ENCODE measurements around the gene RMC1.

RMC1 gene

GRCh38 chr18:23532848-23533247 is 29.5 kb downstream of the RMC1 start:
- H3K4me2 ChIP-seq (ENCODE audit: low read length): no peak overlapping the region
- H2BK12ac ChIP-seq (ENCODE audit: low read length): no peak overlapping the region
- H3K27me3 ChIP-seq (ENCODE audit: insufficient read depth, low read length): no peaks in the 10 kb centered on the region
- H3K79me1 ChIP-seq (ENCODE audit: low read length): peaks cover 7% of the 10 kb centered on the region
- no peak overlapping the region for H4K91ac ChIP-seq (ENCODE audit: low read depth, low read length)
- H2BK120ac ChIP-seq (ENCODE audit: insufficient read depth, low read length, poor library complexity): no peak overlapping the region
- no peak overlapping the region for H3K23ac ChIP-seq (ENCODE audit: low read length)
- H3K18ac ChIP-seq (ENCODE audit: low read length): no peak overlapping the region
- no peak overlapping the region for H4K8ac ChIP-seq (ENCODE audit: low read depth, low read length)
- H3K79me2 ChIP-seq (ENCODE audit: control insufficient read depth, insufficient read depth, low read length, poor library complexity): no peaks in the 10 kb centered on the region
- no peak overlapping the region for H2BK5ac ChIP-seq (ENCODE audit: low read depth, low read length, poor library complexity)
- H3K36me3 ChIP-seq (ENCODE audit: control insufficient read depth in 1 of 2, insufficient read depth in 2 of 2, low read length in 2 of 2): peaks cover 53 to 68% of the 10 kb centered on the region in 2 experiments
- no peak overlapping the region for H4K12ac ChIP-seq (ENCODE audit: low read depth, low read length)
- H3K27ac ChIP-seq (ENCODE audit: low read depth, low read length): no peak overlapping the region
- no peak overlapping the region for H3K9ac ChIP-seq (ENCODE audit: low read length)
- no peak for DNase-seq
- H3K14ac ChIP-seq (ENCODE audit: low read length): no peak overlapping the region
- H2AFZ ChIP-seq (ENCODE audit: insufficient read depth, low read length, poor library complexity): no peak overlapping the region
- H3K4me3 ChIP-seq (ENCODE audit: low read depth, low read length): no peak overlapping the region
- no peak overlapping the region for H2AK5ac ChIP-seq (ENCODE audit: low read length)
- H3K4ac ChIP-seq (ENCODE audit: low read depth, low read length): no peak overlapping the region
- WGBS (ENCODE audit: extremely low coverage, insufficient coverage, insufficient read length): no CpG with 5 or more reads among the region's 4 CpGs
- H3K4me1 ChIP-seq (ENCODE audit: control insufficient read depth in 1 of 2, insufficient read depth in 2 of 2, low read length in 2 of 2): peaks cover 14 to 24% of the 10 kb centered on the region in 2 experiments
- H3K9me3 ChIP-seq (ENCODE audit: insufficient read depth, low read depth, low read length): no peaks in the 10 kb centered on the region

- Histone ChIP-seq H2BK120ac (ENCODE audit: insufficient read depth, low read length, poor library complexity) (no peak overlapping the region), H4K8ac (ENCODE audit: low read depth, low read length) (no peak overlapping the region), H3K4me3 (ENCODE audit: low read depth, low read length) (no peak overlapping the region), H3K4me1 (ENCODE audit: control insufficient read depth in 1 of 2, insufficient read depth in 2 of 2, low read length in 2 of 2) (peaks cover 9 to 21% of the 10 kb centered on the region in 2 experiments), H3K4ac (ENCODE audit: low read depth, low read length) (no peak overlapping the region), H3K18ac (ENCODE audit: low read length) (no peak overlapping the region), H2AFZ (ENCODE audit: insufficient read depth, low read length, poor library complexity) (no peak overlapping the region), H2AK5ac (ENCODE audit: low read length) (no peak overlapping the region), H2BK5ac (ENCODE audit: low read depth, low read length, poor library complexity) (no peak overlapping the region), H3K9ac (ENCODE audit: low read length) (no peak overlapping the region), H3K23ac (ENCODE audit: low read length) (no peak overlapping the region), H3K14ac (ENCODE audit: low read length) (no peak overlapping the region), H3K9me3 (ENCODE audit: insufficient read depth, low read depth, low read length) (no peaks in the 10 kb centered on the region), H3K79me2 (ENCODE audit: control insufficient read depth, insufficient read depth, low read length, poor library complexity) (no peaks in the 10 kb centered on the region), H3K79me1 (ENCODE audit: low read length) (peaks cover under 1% of the 10 kb centered on the region), H4K91ac (ENCODE audit: low read depth, low read length) (no peak overlapping the region), H3K36me3 (ENCODE audit: control insufficient read depth in 1 of 2, insufficient read depth in 2 of 2, low read length in 2 of 2) (peaks cover 54 to 72% of the 10 kb centered on the region in 2 experiments), H2BK12ac (ENCODE audit: low read length) (no peak overlapping the region), H3K27ac (ENCODE audit: low read depth, low read length) (no peak overlapping the region), H3K4me2 (ENCODE audit: low read length) (no peak overlapping the region), H4K12ac (ENCODE audit: low read depth, low read length) (no peak overlapping the region), H3K27me3 (ENCODE audit: insufficient read depth, low read length) (no peaks in the 10 kb centered on the region)
- no peak for DNase-seq
- WGBS (ENCODE audit: extremely low coverage, insufficient coverage, insufficient read length): no CpG with 5 or more reads among the region's 16 CpGs
Measured at GRCh38 chr18:23534276-23534675, 31.0 kb downstream of the RMC1 start.

- H3K4ac ChIP-seq (ENCODE audit: low read depth, low read length): no peak overlapping the region
- DNase-seq: peak in 1 of 2 donors; percentile 56
- H3K27ac ChIP-seq (ENCODE audit: low read depth, low read length): no peak overlapping the region
- H3K4me2 ChIP-seq (ENCODE audit: low read length): no peak overlapping the region
- H3K27me3 ChIP-seq (ENCODE audit: insufficient read depth, low read length): no peaks in the 10 kb centered on the region
- H2AK5ac ChIP-seq (ENCODE audit: low read length): no peak overlapping the region
- peaks cover 55 to 71% of the 10 kb centered on the region in 2 experiments for H3K36me3 ChIP-seq (ENCODE audit: control insufficient read depth in 1 of 2, insufficient read depth in 2 of 2, low read length in 2 of 2)
- H3K4me3 ChIP-seq (ENCODE audit: low read depth, low read length): no peak overlapping the region
- H3K79me1 ChIP-seq (ENCODE audit: low read length): peaks cover under 1% of the 10 kb centered on the region
- no peak overlapping the region for H4K91ac ChIP-seq (ENCODE audit: low read depth, low read length)
- H3K4me1 ChIP-seq (ENCODE audit: control insufficient read depth in 1 of 2, insufficient read depth in 2 of 2, low read length in 2 of 2): peaks cover 12 to 23% of the 10 kb centered on the region in 2 experiments
- no peak overlapping the region for H4K12ac ChIP-seq (ENCODE audit: low read depth, low read length)
- no CpG with 5 or more reads among the region's 5 CpGs for WGBS (ENCODE audit: extremely low coverage, insufficient coverage, insufficient read length)
- no peak overlapping the region for H2BK120ac ChIP-seq (ENCODE audit: insufficient read depth, low read length, poor library complexity)
- H3K79me2 ChIP-seq (ENCODE audit: control insufficient read depth, insufficient read depth, low read length, poor library complexity): no peaks in the 10 kb centered on the region
- no peak overlapping the region for H3K23ac ChIP-seq (ENCODE audit: low read length)
- no peaks in the 10 kb centered on the region for H3K9me3 ChIP-seq (ENCODE audit: insufficient read depth, low read depth, low read length)
- H3K9ac ChIP-seq (ENCODE audit: low read length): no peak overlapping the region
- no peak overlapping the region for H3K14ac ChIP-seq (ENCODE audit: low read length)
- H3K18ac ChIP-seq (ENCODE audit: low read length): no peak overlapping the region
- no peak overlapping the region for H2BK12ac ChIP-seq (ENCODE audit: low read length)
- no peak overlapping the region for H4K8ac ChIP-seq (ENCODE audit: low read depth, low read length)
- H2BK5ac ChIP-seq (ENCODE audit: low read depth, low read length, poor library complexity): no peak overlapping the region
- no peak overlapping the region for H2AFZ ChIP-seq (ENCODE audit: insufficient read depth, low read length, poor library complexity)
Measured at GRCh38 chr18:23536204-23536603, 32.9 kb downstream of the RMC1 start.

- no peak overlapping the region for H2AFZ ChIP-seq (ENCODE audit: insufficient read depth, low read length, poor library complexity)
- H3K79me2 ChIP-seq (ENCODE audit: control insufficient read depth, insufficient read depth, low read length, poor library complexity): no peaks in the 10 kb centered on the region
- H3K4ac ChIP-seq (ENCODE audit: low read depth, low read length): no peak overlapping the region
- no peak overlapping the region for H2BK12ac ChIP-seq (ENCODE audit: low read length)
- H3K23ac ChIP-seq (ENCODE audit: low read length): no peak overlapping the region
- H3K4me2 ChIP-seq (ENCODE audit: low read length): no peak overlapping the region
- H3K14ac ChIP-seq (ENCODE audit: low read length): no peak overlapping the region
- H3K27ac ChIP-seq (ENCODE audit: low read depth, low read length): no peak overlapping the region
- peaks cover 15 to 27% of the 10 kb centered on the region in 2 experiments for H3K4me1 ChIP-seq (ENCODE audit: control insufficient read depth in 1 of 2, insufficient read depth in 2 of 2, low read length in 2 of 2)
- H3K18ac ChIP-seq (ENCODE audit: low read length): no peak overlapping the region
- H3K36me3 ChIP-seq (ENCODE audit: control insufficient read depth in 1 of 2, insufficient read depth in 2 of 2, low read length in 2 of 2): peaks cover 53 to 70% of the 10 kb centered on the region in 2 experiments
- DNase-seq: no peak
- no peak overlapping the region for H2BK120ac ChIP-seq (ENCODE audit: insufficient read depth, low read length, poor library complexity)
- H3K4me3 ChIP-seq (ENCODE audit: low read depth, low read length): no peak overlapping the region
- no peaks in the 10 kb centered on the region for H3K27me3 ChIP-seq (ENCODE audit: insufficient read depth, low read length)
- no peak overlapping the region for H3K9ac ChIP-seq (ENCODE audit: low read length)
- H2AK5ac ChIP-seq (ENCODE audit: low read length): no peak overlapping the region
- no peak overlapping the region for H4K8ac ChIP-seq (ENCODE audit: low read depth, low read length)
- no peak overlapping the region for H4K12ac ChIP-seq (ENCODE audit: low read depth, low read length)
- H2BK5ac ChIP-seq (ENCODE audit: low read depth, low read length, poor library complexity): no peak overlapping the region
- H4K91ac ChIP-seq (ENCODE audit: low read depth, low read length): no peak overlapping the region
- no CpG with 5 or more reads among the region's 7 CpGs for WGBS (ENCODE audit: extremely low coverage, insufficient coverage, insufficient read length)
- no peaks in the 10 kb centered on the region for H3K9me3 ChIP-seq (ENCODE audit: insufficient read depth, low read depth, low read length)
- H3K79me1 ChIP-seq (ENCODE audit: low read length): peaks cover 2% of the 10 kb centered on the region
Measured at GRCh38 chr18:23537274-23537673, 34.0 kb downstream of the RMC1 start.
